RWPE1 (cell line): ENCODE measurements around the gene TMSB10.
A peak's percentile ranks its signal among the peaks of the same experiment; 100 is the strongest.

ENCODE experiments used
- CTCF ChIA-PET: fragments of 350-600 bp; sonication (Branson Sonifier 250); formaldehyde crosslinking; extraction: SDS; loops from one replicate; lab custom pipeline; 2021; lab: Yijun Ruan, JAX
- POLR2A ChIA-PET: fragments of 400-600 bp; formaldehyde crosslinking; extraction: SDS; loops from one replicate; lab custom pipeline; 2020; ENCODE audit warnings: antibody characterized with exemption; ENCODE audit not compliant: low non-redundant PET; lab: Yijun Ruan, JAX
- DNase-seq: peaks from one replicate; pipeline ENCODE4 v3.0.0; 2012; ENCODE audit warnings: low spot score
- H3K27ac ChIP-seq: fragments of 450-650 bp; 2 replicates; pipeline ENCODE4 v1.5.1; 2017
- TF ChIP-seq, protein P1 (sequence below): fragments of 450-650 bp; conservative IDR thresholded peaks from 2 replicates; pipeline ENCODE4 v1.5.1; 2017; ENCODE audit warnings: low read depth, mild to moderate bottlenecking

TMSB10 gene

GRCh38 chr2:84879584-84880394, 25.7 kb upstream of the TMSB10 start:
- DNase-seq, result no peak
- TF ChIP-seq, protein P1, sequence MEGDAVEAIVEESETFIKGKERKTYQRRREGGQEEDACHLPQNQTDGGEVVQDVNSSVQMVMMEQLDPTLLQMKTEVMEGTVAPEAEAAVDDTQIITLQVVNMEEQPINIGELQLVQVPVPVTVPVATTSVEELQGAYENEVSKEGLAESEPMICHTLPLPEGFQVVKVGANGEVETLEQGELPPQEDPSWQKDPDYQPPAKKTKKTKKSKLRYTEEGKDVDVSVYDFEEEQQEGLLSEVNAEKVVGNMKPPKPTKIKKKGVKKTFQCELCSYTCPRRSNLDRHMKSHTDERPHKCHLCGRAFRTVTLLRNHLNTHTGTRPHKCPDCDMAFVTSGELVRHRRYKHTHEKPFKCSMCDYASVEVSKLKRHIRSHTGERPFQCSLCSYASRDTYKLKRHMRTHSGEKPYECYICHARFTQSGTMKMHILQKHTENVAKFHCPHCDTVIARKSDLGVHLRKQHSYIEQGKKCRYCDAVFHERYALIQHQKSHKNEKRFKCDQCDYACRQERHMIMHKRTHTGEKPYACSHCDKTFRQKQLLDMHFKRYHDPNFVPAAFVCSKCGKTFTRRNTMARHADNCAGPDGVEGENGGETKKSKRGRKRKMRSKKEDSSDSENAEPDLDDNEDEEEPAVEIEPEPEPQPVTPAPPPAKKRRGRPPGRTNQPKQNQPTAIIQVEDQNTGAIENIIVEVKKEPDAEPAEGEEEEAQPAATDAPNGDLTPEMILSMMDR, result no peak
- ChIA-PET POLR2A (no interaction called here), CTCF (interaction anchor here (0.7 to 2.1 kb wide), 2 partner anchors 46 to 402 kb away, joined by 3 to 6 read pairs; no protein-coding TSS in a partner anchor)
- no peak overlapping the region for H3K27ac ChIP-seq

DNA sequence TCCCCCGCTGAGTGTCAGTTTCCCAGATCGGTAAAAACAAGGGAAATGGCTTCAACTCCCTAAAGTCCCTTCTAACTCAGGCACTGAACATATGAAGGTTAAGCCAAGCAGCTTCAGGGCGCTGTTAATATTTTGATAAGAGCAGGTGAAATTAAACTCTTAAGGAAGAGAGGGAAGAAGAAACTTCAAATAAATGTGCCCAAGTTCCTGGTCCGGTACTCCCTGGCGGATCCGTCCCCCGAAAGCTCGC, 25.1 kb upstream of the TMSB10 start:
- POLR2A ChIA-PET, result no interaction called here

DNA sequence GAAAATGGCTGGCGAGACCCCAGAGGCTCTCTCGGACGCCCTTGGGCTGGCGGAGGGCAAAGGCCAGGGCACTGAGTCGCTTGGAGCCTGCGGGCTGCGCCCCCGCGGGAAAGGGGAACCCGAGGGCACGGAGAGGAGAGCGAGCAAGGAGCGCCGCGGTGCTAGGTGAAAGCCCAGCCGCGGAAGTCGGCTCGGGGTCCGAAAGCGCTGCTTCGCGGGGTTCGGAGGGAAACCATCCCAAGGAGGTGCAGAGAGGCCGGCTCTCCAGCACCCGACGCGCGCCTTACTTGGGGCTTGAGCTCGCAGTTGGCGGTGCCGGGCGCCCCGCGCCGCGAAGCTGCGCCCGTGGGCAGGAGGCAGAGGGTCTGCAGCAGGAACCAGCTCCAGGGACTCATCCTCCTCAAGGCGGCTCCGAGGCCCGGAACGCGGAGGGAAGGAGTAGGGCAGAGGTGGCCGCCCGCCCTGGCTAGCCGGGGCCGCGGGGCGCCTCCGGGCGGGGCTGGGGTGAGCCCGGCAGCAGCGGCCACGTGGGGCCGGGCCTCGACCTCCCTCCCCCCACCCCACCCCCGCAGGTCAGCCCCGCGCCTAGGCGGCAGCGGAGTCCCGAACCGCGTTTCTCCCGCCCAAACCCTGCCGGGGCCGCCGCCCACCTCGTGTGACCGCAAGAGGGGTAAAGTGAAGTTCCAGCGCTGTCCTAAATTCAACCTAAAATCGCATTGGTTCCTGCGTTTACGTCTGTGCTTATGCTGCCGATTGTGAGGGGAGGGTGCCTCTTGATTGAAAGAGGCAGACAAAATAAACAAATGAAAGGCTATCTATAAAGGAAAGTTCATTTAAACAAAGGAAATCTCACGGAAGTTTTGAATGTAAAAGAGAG, 24.6 kb upstream of the TMSB10 start, which contains the start of gene TRABD2A:
TSS of gene TRABD2A (minus strand) at position 440 of the 877 bp plus-strand sequence. CDS start at position 395, 45 bp downstream.
- POLR2A ChIA-PET, result no interaction called here
- H3K27ac ChIP-seq, result peak within 1 kb of the TSS; percentile 61
- no peak for DNase-seq
- CTCF ChIA-PET, result interaction anchor here (0.7 to 2.1 kb wide), 4 partner anchors 16 to 832 kb away, joined by 3 to 6 read pairs (median 5); no protein-coding TSS in a partner anchor
- TF ChIP-seq, protein P1, result no peak

More for the DNA sequence above, 25.1 kb upstream of the TMSB10 start:
- CTCF ChIA-PET, result interaction anchor here (1.0 to 2.1 kb wide), 2 partner anchors 16 to 46 kb away, joined by 3 to 6 read pairs; no protein-coding TSS in a partner anchor
- H3K27ac ChIP-seq, result no peak overlapping the region; the same call in 1 of the 2 replicates
- TF ChIP-seq, protein P1, result no peak
- DNase-seq, result no peak

DNA sequence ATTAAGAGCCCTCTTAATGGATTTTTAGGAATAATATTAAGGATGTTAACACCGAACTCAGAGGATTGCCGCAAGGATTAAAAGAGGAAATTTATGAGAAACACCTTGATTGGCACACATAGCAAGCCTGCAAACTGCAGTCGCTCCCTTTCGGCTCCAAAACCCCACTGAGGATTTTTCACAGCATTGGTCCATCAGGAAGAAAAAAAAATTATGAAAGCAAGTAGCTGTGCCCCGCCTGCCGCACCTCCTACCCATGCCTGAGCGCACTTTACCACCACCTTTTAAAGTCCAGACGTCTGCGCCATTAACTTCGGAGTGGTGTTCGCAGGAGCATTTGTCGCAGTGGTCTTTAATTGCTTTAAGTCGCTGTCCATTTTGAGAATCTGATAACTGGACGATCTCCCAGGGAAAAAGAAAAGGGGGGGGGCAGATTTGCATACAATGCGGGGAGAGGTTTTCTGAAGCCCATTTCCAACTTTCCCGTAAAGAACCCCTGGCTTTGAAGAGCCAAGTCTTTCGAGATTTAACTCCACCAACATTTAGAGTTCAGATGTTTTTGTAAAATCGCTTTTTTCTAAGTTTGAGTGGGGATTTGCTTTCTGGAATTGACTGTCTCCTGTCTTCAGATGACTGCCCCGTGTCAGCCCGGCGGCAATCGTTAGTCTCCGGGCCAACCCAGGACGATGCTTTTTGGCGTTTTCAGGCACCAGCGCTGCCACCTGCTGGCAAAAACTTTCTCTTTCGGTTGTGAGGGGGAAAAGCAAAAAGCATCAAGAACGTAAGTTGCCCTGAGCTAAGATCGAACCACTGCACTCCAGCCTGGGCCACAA, 23.7 kb upstream of the TMSB10 start:
- ChIA-PET CTCF (interaction anchor here (0.5 to 2.1 kb wide), 12 partner anchors 8 to 1071 kb away, joined by 3 to 6 read pairs (median 4); no protein-coding TSS in a partner anchor), POLR2A (no interaction called here)
- H3K27ac ChIP-seq, result peak overlapping the region; percentile 61
- TF ChIP-seq, protein P1, result peak; percentile 84
- DNase-seq, result peak; percentile 81

- ChIA-PET POLR2A (no interaction called here), CTCF (interaction anchor here (0.5 to 0.9 kb wide), 9 partner anchors 8 to 399 kb away, joined by 3 to 5 read pairs (median 3); no protein-coding TSS in a partner anchor)
- H3K27ac ChIP-seq, result peak overlapping the region; percentile 61
- DNase-seq, result no peak
- TF ChIP-seq, protein P1, result peak; percentile 31; the same call in 1 of the 2 replicates
Observed at GRCh38 chr2:84882414-84882738, 23.1 kb upstream of the TMSB10 start.
